HG03280 (cell line): ENCODE results near the gene CLDN24.
"Not testable (repeated sequence)": the region's sequence is repeated elsewhere in the genome, so short reads cannot be mapped to it uniquely, and the experiment has no call there.

ENCODE experiments used
- ATAC-seq: cut with Tn5 transposase; IDR thresholded peaks from one replicate; pipeline ENCODE4 v1.9.1; 2021; ENCODE audit warnings: mild to moderate bottlenecking, moderate library complexity; ENCODE audit not compliant: unreplicated experiment

Gene CLDN24

DNA sequence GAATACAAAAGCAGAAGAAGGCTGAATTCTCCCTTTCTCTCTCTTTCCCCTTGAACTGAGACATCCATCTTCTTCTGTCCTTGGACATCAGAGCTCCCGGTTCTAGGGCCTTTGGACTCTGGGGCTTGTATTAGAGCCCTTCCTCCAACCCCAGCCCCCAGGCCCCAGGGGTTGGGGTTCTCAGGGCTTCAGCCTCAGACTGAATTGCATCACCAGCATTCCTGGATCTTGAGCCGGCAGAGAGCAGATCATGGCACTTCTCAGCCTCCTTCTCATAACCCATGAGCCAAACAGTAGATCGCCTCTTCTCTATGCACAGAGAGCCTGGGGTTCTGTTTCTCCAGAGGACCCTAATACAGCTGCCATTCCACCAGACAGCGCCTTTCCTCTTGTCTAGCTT, 25.3 kb upstream of the CLDN24 start:
- no peak for ATAC-seq

DNA sequence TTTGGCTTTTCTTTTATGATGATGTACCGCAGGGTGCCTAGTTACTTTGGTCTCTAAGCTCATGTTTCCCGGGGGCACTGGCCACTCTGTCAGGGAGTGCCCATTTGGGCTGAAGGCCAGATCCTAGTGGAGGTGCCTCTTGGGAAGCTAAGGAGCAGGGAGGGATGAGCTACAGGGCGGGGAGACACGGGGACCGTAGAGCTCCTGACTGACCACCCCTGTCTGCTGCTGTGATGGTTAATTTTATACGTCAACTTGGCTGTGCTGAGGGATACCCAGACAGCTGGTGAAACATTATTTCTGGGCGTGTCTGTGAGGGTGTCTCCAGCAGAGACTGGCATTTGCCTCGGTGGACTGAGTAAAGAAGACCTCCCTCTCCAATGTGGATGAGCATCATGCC, 24.9 kb upstream of the CLDN24 start:
- no peak for ATAC-seq

DNA sequence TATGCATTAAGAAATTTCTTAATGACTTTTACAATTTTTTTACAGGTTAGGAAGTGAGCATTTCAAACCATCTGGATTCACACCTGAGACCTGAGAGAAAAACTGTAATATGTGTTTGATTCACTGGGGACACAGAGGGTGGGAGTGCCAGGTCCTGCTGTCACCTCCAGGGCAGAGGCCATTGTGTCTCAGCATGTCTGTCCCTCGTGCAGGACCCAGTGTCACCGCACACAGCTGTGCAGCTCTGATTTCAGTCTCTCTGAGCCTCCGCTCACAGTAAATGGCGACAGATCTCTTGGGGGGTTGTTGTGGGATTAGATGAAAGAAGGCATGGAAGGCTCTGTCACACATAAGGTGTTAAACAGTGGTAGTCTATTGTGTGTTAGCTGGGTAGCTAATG, 23.0 kb upstream of the CLDN24 start:
- no peak for ATAC-seq

DNA sequence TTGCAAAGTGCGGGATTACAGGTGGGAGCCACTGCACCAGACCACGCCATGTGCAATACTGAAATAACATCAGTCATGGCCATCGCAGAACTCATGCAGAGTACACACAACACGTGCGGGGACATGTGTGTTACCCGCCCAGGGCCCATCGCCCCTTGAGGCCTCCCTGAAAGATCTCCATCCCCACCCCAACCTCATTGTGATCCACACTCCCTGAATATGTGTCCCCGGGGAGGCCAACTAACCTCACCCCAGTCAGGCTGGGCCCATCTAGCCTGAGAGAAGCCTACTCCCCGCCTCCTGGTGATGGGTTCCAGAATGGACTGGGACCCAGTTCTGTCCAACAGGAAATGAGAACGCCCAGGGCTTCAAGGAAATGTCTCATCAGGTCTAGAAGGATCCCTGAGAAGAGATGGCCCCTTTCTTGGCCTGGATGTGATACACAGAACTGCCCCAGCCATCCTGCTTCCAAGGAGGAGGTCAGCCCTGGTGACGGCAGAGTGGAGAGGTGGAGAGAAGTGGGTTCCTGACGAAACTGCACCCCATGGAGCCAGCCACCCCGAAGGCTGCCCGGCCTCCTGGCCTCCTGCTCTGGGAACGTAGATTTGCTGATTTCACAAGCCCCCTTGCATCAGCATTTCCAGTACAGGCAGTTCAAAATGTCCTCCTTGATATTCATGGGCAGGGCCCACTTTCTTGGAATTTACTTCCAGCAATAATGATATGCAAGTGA, 22.5 kb upstream of the CLDN24 start:
- no peak for ATAC-seq

DNA sequence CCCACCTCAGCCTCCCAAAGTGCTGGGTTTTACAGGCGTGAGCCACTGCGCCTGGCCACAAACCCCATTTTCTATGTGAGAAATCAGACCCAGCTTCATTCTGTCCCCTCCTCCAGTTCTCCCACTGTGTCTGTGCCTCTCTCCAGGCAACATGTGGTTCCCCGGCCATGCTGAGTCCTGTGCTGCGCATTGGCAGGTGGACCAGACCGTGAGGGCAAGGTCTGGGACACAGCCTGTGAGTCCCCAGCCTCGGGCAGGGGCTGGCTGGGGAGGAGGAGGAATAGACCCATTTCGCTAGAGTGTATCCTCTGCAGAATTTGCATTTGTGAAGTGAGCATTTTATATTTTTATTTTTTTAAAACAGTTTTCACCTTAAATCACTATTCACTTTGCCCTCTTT, 21.5 kb upstream of the CLDN24 start:
- no peak for ATAC-seq

DNA sequence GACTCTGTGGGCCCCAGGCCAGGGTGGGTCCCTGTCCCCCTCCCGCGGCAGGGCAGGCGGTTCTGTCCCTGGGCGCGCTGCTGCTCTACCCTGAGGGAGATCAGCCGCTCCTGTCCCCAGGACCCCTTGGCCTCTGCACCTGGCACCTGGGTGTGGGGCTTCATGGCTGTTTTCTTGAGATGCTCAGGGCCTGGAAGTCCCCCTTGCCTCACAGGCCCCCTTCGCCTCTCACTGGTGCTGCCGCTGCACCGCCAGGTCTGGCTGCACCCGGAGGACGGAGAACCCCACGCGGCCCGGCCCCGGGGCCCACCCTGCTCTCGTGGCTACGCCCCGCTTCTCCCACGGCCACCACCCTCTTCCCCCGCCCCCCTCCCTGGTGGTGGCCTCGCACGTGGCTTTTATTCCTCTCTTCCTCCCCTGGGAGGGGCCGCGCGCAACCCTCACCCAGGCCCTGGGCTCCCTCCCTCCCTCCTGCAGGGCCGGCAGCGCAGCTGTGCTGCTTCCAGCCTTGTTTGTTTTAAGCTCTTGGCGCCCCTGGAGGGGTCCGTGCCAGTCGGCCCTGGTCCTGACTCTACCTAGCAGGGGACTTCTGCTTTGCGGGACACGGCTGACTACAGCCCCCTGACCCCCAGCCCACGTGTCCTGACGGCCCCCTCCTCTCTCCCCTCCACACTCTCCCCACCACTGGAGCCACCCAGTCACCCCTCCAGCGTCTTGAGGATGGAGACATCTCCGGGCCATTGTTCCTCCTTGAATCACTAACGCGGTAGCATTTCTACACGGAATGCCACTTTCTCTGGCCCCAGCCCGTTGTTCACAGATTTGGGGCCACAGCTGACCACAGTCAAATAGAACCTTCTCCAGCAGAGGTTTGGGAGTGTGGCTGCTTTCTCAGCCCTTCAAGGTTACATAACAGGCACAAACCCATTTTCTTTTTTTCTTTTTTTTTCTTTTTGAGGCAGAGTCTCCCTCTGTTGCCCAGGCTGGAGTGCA, 20.6 kb upstream of the CLDN24 start:
- no peak for ATAC-seq

DNA sequence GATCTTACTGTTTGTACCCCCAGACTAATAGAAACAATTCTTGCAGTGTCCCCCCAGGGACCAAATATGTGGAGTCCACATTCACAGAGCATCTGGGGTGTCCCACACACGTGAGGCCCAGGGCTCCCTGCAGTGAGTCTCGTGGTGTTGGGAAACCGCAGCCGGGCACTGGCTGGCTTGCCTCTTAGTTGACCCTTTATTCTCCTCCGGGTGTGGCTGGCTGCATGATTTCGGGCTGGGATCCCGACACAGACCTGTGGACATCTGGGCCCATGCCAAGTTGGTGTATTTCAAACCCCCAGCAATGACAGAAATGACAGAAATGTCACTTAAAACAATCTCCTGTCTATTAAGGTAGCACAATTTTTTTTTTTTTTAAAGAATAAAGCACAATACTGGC, 15.6 kb upstream of the CLDN24 start:
- ATAC-seq: no peak

DNA sequence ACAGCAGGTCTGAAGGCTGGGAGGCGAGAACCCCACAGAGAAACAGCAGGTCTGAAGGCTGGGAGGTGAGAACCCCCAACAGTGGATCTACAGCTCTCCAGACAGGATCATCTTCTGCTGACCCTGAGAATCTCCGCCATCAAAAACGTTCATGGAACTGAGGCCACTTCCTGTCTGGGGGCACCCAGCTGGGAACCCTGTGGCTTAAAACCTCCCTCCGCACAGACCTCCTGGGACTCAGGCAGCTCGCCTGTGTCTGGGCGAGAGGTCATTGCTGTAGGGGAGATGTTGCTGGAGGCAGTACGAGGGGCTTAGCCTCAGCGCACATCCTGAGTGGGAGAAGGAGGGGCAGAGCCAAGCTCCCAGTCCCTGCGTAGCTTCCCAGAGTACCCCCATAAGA, 15.1 kb upstream of the CLDN24 start:
- no peak for ATAC-seq

DNA sequence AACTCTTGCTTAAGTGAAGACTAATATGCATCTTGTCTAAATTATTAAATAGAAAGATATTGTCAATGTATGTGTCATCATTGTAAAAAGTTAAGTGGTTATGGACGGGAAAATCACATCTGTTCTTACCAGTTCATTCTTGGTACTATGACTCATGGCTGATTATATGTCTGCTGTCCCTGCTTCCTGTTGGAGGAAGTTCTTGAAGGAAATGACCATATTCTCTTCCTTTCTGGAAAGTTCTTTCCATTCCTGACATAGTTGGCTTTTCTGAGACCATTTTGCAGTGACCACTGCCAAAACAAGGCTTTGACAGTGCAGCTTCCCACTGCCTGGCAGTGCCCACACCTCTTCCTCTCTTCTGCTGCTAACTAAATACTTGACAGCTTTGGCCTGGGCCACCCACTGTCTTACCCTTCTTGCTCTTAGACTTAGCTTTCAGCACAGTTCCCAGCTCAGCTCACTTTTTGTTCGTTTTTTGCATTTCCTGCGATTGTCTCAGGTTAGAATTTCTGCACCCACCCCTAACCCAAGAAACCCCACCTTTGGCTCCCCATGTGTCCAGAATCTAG, 13.2 kb upstream of the CLDN24 start:
- ATAC-seq: no peak

DNA sequence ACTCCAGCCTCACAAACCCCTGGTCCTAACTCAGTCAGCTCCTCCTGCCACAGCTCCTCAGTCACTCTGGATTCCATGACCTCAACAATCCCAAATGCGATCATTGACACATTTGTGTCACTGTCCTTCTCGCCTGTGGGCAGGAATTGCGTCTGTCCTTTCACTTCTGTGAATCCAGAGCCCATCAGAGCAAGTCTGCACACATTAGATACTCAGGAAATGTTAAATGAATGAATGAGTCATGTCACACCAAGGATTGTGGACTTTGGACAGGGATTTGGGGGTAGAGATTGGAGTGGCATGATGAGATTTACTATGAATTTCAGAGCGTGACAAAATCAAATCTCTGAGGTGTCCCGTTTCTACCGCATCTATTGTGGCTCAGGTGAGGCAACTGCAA, 11.8 kb upstream of the CLDN24 start:
- ATAC-seq: no peak

DNA sequence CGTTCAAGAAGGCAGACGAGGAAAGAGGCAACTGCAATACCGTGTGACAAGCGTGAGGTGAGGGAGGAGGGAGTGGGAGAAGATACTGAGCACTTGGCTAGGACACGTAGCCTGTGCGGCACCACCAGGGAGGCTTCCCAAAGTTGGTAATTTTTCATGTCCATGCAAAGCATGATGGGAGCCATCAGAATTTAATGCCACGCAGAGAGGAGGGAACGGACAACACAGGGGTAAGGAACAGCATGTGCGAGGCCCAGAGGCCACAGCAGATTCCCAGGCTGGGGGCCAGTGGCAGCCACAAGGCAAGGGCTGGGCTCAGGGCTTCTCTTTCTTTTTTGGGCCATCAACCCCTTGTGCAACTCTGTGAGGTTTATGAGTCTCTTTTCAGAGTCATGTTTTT, 11.0 kb upstream of the CLDN24 start:
- no peak for ATAC-seq

DNA sequence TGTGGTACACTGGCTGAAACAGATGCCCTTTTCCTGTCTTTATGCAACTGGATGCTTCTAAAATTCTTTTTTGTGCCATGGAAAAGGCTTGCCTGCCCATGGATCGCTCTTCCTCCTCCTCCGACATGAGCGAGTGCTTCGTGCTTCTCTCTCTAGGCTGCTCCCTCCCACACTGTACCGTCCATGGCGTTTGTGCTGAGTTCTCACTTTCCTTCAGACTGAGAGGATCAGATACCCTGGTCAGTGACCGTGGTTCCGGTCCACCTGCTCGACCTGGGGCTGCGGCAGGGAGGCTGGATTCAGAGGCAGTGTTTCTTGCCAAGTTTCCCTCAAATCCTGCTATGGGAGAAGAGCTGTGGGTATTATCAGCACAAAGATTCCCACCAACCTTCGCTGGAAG, 10.2 kb upstream of the CLDN24 start:
- no peak for ATAC-seq

DNA sequence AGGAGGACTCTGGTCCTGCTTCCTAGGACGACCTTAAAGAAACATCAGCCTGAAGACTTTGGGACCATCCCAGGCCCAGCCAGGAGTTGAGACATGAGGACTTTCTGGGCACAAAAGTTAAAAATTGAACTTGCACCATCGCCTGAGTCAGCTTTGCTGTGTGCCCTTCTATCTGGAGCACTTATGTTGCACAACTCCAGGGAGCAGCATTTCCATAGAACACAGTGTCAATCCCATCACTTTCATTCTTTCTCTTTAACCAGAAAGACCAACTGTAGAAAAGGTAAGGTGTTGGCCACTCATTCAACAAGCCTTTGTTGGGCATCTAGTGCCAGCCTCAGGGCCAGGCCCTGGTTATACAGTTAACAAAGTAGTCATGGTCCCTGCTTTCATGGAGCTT, 8.6 kb upstream of the CLDN24 start:
- no peak for ATAC-seq

DNA sequence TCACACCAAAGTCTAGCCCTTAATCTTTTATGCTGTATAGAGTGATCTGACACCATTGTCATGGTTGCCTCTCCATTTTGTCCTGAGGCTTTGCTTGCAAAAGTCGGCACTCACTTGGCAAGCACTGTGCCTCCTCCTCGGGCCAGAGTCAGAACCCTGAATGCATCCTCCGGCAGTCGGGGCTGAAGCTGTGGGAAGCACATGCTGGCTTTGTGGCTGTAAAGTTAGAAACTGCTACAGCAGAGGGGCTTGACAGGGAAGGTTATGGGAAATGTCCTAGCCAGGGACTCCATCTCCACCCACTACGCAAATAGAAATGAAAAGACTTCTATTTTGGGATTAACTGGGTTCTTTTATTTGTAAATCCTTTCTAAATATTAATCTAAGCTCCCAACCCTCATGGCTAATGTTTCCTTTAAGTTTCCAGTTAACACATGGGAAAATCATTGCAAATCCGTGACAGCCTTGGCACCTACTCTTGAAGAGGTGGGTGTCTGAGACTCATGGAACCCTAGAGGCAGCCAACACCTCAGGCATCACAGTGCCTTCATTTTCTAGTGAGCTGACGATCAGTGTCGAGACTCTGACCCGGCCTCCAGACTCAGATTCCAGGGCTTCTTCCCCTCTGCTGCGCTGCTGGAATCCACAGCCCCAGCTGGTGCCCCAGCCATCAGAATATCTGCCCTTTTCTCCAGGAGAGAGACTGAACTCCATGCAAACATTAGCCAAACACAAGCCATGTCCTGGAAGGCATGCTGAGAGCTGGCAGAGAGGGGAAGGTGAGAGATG, 7.9 kb upstream of the CLDN24 start:
- ATAC-seq: no peak

DNA sequence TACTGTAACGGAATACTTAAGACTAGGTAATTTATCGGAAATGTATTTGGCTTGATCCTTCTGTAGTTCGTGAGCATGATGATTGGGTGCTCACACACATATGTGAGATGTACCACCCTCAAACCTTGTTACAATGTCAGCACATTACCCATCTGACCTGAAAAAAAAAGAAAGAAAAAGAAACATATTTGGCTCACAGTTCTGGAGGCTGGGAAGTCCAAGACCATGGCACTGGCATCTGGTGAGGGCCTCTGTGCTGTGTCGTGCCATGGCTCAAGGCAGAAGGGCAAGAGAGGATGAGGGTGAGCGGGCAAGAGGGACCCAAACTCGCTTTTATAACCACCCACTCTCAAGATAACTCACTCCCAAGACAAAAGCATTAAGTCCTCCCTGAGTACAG, 7.0 kb upstream of the CLDN24 start:
- ATAC-seq: no peak

DNA sequence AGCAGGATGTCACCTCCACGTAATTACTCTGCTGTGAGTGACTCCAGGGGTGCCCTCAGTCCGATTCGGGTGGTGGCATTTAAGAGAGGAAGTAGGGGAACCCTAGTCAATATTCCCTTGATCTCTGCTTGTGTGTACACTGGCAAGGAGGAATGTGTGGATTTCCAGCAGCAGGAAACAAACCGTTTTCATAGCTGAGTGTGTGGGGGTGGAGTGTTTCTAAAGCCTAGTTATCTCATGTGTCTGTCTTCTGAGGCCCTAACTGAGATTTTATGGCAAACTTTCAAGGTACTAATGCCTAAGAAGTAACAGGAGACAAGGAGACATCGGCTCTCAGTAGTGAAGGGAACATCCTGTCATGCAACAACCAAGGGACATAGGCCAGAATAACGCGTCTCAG, 6.6 kb upstream of the CLDN24 start:
- no peak for ATAC-seq

DNA sequence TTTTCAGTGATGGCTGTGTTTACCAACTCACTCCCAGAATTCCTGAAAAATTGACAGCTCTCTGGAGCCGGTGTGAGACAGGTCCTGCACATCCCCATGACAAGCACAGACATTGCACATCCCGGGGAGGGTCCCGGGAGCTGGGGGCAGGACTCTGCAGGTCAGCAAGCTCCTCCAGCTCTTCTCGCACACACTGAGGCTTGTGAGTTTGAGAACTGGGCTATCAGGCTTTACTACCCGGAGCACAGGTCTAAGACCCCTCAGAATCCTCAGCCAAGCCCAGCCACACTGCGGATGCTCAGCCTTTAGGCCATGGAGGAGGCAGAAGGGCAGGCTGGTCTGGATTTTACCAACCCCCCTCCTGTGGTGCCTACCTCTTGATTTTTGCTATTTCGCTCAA, 5.6 kb upstream of the CLDN24 start:
- ATAC-seq: no peak

DNA sequence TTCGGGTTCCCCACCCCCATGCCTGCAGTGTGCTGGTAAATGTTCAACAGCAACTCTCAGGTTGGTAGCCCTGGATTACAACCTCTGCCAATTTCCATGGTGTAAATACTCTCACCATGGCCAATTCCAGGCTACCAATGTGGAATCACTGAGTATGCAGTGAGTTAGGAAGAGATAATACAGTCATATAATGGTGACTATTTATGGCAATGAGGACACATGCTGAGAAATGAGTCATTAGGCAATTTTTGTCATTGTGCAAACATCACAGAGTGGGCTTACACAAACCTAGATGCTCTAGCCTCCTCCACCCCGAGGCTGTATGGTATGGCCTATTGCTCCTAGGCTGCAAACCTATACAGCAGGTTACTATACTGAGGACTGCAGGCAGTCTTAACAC, 4.6 kb upstream of the CLDN24 start:
- ATAC-seq: no peak

DNA sequence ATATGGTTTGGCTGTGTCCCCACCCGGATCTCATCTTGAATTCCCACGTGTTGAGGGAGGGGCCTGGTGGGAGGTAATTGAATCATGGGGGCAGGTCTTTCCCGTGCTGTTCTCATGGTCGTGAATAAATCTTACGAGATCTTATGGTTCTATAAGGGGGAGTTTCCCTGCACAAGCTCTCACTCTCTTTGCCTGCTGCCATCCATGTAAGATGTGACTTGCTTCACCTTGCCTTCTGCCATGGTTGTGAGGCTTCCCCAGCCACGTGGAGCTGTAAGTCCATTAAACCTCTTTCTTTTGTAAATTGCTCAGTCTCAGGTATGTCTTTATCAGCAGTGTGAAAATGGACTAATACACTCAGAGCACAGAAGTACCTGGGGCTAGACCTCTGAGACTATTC, 4.2 kb upstream of the CLDN24 start:
- not testable (repeated sequence) for ATAC-seq

DNA sequence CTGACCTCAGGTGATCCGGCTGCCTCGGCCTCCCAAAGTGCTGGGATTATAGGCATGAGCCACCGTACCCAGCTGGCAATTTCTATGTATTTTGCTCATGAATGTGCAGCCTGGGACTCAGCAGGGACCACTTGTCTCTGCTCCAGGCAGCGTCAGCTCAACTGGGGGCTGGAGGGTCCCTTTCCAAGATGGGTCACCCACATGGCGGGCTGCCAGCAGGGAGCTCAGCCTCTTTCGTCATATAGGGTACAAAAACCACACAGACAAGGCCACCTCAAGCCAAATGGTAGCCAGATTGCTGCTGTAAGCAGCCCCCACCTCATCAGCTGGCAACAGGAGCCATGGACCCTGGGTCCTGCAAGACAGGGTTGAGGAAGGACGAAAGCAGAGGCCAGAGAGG, 2.4 kb upstream of the CLDN24 start:
- ATAC-seq: no peak

DNA sequence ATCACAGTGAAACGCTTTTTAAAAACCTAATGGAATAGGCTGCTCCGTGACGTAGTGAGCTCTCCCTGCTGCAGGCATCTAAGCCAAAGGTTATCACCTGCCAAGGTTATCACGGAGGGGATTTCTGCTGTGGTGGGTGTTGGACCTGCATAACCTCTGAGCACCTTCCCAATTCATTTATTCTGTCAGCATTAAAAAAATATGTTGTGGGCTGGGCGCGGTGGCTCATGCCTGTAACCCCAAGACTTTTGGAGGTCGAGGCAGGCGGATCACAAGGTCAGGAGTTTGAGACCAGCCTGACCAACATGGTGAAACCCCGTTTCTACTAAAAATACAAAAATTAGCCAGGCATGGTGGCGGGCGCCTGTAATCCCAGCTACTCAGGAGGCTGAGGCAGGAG, 1.8 kb upstream of the CLDN24 start:
- not testable (repeated sequence) for ATAC-seq
